Activated CD4-positive, alpha-beta memory T cell treated with anti-CD3 and anti-CD28 coated beads for 36 hours (primary cell): ENCODE data around the gene EPHB1. TPM values are rescaled to one million over a fixed set of nuclear protein-coding genes. Genes with fewer than 3 reads are reported as not detected.
"Not testable (repeated sequence)": the region's sequence is repeated elsewhere in the genome, so short reads cannot be mapped to it uniquely, and the experiment has no call there.

Source experiments
- CTCF ChIA-PET: fragments of 350-600 bp; sonication (Branson Sonifier 250); formaldehyde crosslinking; loops from one replicate; lab custom pipeline; 2021; ENCODE audit warnings: antibody characterized with exemption, inconsistent platforms; lab: Charles Lee
- POLR2A ChIA-PET: fragments of 350-600 bp; sonication (Branson Sonifier 250); formaldehyde crosslinking; loops from one replicate; lab custom pipeline; 2021; ENCODE audit warnings: antibody characterized with exemption; lab: Charles Lee
- DNase-seq: peaks from one replicate; pipeline ENCODE4 v3.0.0-alpha.2; 2020
- H3K27ac Mint-ChIP-seq: one replicate; pipeline ENCODE4 v1.8.0; 2021; ENCODE audit warnings: mixed read lengths
- H3K27me3 Mint-ChIP-seq: one replicate; pipeline ENCODE4 v1.8.0; 2021; ENCODE audit warnings: mixed read lengths
- H3K36me3 Mint-ChIP-seq: one replicate; pipeline ENCODE4 v1.8.0; 2021; ENCODE audit warnings: mixed read lengths
- H3K4me1 Mint-ChIP-seq: one replicate; pipeline ENCODE4 v1.8.0; 2021; ENCODE audit warnings: low read depth, mixed read lengths
- H3K4me3 Mint-ChIP-seq: one replicate; pipeline ENCODE4 v1.8.0; 2021; ENCODE audit warnings: mild to moderate bottlenecking, mixed read lengths
- H3K9me3 Mint-ChIP-seq: one replicate; pipeline ENCODE4 v1.8.0; 2021; ENCODE audit warnings: mixed read lengths
- intact Hi-C: fragments of 100-400 bp; cut with micrococcal nuclease; formaldehyde crosslinking; loops from one replicate; pipeline ENCODE4 v1.15.1; 2023
- total RNA-seq, 2 experiments: library from RNA; stranded (reverse); gene quantifications; one replicate each; pipeline ENCODE4 v1.2.3, GENCODE V29; 2021

EPHB1 gene
- total RNA-seq, 2 experiments from 2014 or later = 1.3 TPM

GRCh38 chr3:134952371-134952770 is 157.3 kb downstream of the EPHB1 start:
- no peaks in the 10 kb centered on the region for H3K27me3 Mint-ChIP-seq
- ChIA-PET POLR2A (no interaction called here), CTCF (no interaction called here)

GRCh38 chr3:134955874-134956273 is 160.8 kb downstream of the EPHB1 start:
- Mint-ChIP-seq H3K9me3 (no peaks in the 10 kb centered on the region), H3K36me3 (no peaks in the 10 kb centered on the region), H3K4me3 (no peak overlapping the region), H3K4me1 (no peaks in the 10 kb centered on the region), H3K27ac (no peak overlapping the region), H3K27me3 (no peaks in the 10 kb centered on the region)
- POLR2A ChIA-PET = no interaction called here
- intact Hi-C loops = no loop called here
- CTCF ChIA-PET = no interaction called here
- DNase-seq = no peak

More at GRCh38 chr3:134952371-134952770, 157.3 kb downstream of the EPHB1 start:
- Mint-ChIP-seq H3K4me1 (no peaks in the 10 kb centered on the region), H3K9me3 (no peaks in the 10 kb centered on the region), H3K27ac (no peak overlapping the region), H3K4me3 (no peak overlapping the region), H3K36me3 (no peaks in the 10 kb centered on the region)
- DNase-seq = no peak
- intact Hi-C loops = no loop called here

GRCh38 chr3:134956395-134956794 is 161.3 kb downstream of the EPHB1 start:
- CTCF ChIA-PET = no interaction called here
- POLR2A ChIA-PET = no interaction called here
- Mint-ChIP-seq H3K4me1 (no peaks in the 10 kb centered on the region), H3K27ac (no peak overlapping the region), H3K4me3 (no peak overlapping the region), H3K27me3 (no peaks in the 10 kb centered on the region), H3K36me3 (no peaks in the 10 kb centered on the region), H3K9me3 (no peaks in the 10 kb centered on the region)
- intact Hi-C loops = no loop called here
- DNase-seq = no peak

- H3K36me3 Mint-ChIP-seq = no peaks in the 10 kb centered on the region
- POLR2A ChIA-PET = no interaction called here
- no peak for DNase-seq
- H3K4me1 Mint-ChIP-seq = no peaks in the 10 kb centered on the region
- H3K4me3 Mint-ChIP-seq = no peak overlapping the region
- H3K27ac Mint-ChIP-seq = no peak overlapping the region
- H3K9me3 Mint-ChIP-seq = no peaks in the 10 kb centered on the region
- CTCF ChIA-PET = no interaction called here
- intact Hi-C loops = no loop called here
- H3K27me3 Mint-ChIP-seq = no peaks in the 10 kb centered on the region
Observed at GRCh38 chr3:134956844-134957243, 161.8 kb downstream of the EPHB1 start.

GRCh38 chr3:134959516-134959915 is 164.5 kb downstream of the EPHB1 start:
- H3K27ac Mint-ChIP-seq = no peak overlapping the region

GRCh38 chr3:134964226-134964625 is 169.2 kb downstream of the EPHB1 start:
- H3K4me1 Mint-ChIP-seq = no peaks in the 10 kb centered on the region
- H3K27ac Mint-ChIP-seq = no peak overlapping the region
- no peaks in the 10 kb centered on the region for H3K36me3 Mint-ChIP-seq
- CTCF ChIA-PET = no interaction called here
- H3K9me3 Mint-ChIP-seq = peaks cover 2% of the 10 kb centered on the region
- H3K4me3 Mint-ChIP-seq = no peak overlapping the region
- H3K27me3 Mint-ChIP-seq = no peaks in the 10 kb centered on the region
- no peak for DNase-seq
- intact Hi-C loops = no loop called here
- POLR2A ChIA-PET = no interaction called here

More at GRCh38 chr3:134959516-134959915, 164.5 kb downstream of the EPHB1 start:
- Mint-ChIP-seq H3K36me3 (no peaks in the 10 kb centered on the region), H3K27me3 (no peaks in the 10 kb centered on the region), H3K9me3 (no peaks in the 10 kb centered on the region), H3K4me1 (no peaks in the 10 kb centered on the region), H3K4me3 (no peak overlapping the region)
- DNase-seq = no peak
- ChIA-PET POLR2A (no interaction called here), CTCF (no interaction called here)
- intact Hi-C loops = no loop called here

GRCh38 chr3:134965865-134966481 is 170.9 kb downstream of the EPHB1 start:
- H3K4me1 Mint-ChIP-seq = no peaks in the 10 kb centered on the region
- H3K27ac Mint-ChIP-seq = no peak overlapping the region
- intact Hi-C loops = no loop called here
- no peaks in the 10 kb centered on the region for H3K27me3 Mint-ChIP-seq
- CTCF ChIA-PET = no interaction called here
- no peak for DNase-seq
- peaks cover 2% of the 10 kb centered on the region for H3K9me3 Mint-ChIP-seq
- H3K4me3 Mint-ChIP-seq = no peak overlapping the region
- no peaks in the 10 kb centered on the region for H3K36me3 Mint-ChIP-seq
- POLR2A ChIA-PET = no interaction called here

- CTCF ChIA-PET = interaction anchor here (1.0 kb wide), 1 partner anchor 13 kb away, joined by 3 read pairs; no protein-coding TSS in a partner anchor
- Mint-ChIP-seq H3K4me1 (no peaks in the 10 kb centered on the region), H3K4me3 (no peak overlapping the region), H3K36me3 (no peaks in the 10 kb centered on the region), H3K27me3 (peaks cover 2% of the 10 kb centered on the region), H3K9me3 (peaks cover 2% of the 10 kb centered on the region), H3K27ac (no peak overlapping the region)
- DNase-seq = no peak
- intact Hi-C loops = loop anchor here (10.0 kb wide), 1 partner anchor 176 kb away; the partner anchor contains the start of gene EPHB1
- POLR2A ChIA-PET = no interaction called here
Observed at GRCh38 chr3:134970895-134971294, 175.8 kb downstream of the EPHB1 start.

GRCh38 chr3:134971306-134971705 is 176.2 kb downstream of the EPHB1 start:
- ChIA-PET POLR2A (no interaction called here), CTCF (interaction anchor here (1.0 kb wide), 1 partner anchor 13 kb away, joined by 3 read pairs; no protein-coding TSS in a partner anchor)
- H3K4me1 Mint-ChIP-seq = no peaks in the 10 kb centered on the region
- H3K4me3 Mint-ChIP-seq = no peak overlapping the region
- DNase-seq = no peak
- H3K36me3 Mint-ChIP-seq = no peaks in the 10 kb centered on the region
- H3K9me3 Mint-ChIP-seq = peaks cover 2% of the 10 kb centered on the region
- peaks cover 2% of the 10 kb centered on the region for H3K27me3 Mint-ChIP-seq
- intact Hi-C loops = loop anchor here (10.0 kb wide), 1 partner anchor 177 kb away; the partner anchor contains the start of gene EPHB1
- H3K27ac Mint-ChIP-seq = no peak overlapping the region

GRCh38 chr3:134971907-134972306 is 176.8 kb downstream of the EPHB1 start:
- H3K27me3 Mint-ChIP-seq, H3K27ac Mint-ChIP-seq, H3K4me3 Mint-ChIP-seq, H3K36me3 Mint-ChIP-seq, H3K4me1 Mint-ChIP-seq, H3K9me3 Mint-ChIP-seq, CTCF ChIA-PET, DNase-seq, POLR2A ChIA-PET: not testable (repeated sequence)
- intact Hi-C loops = loop anchor here (10.0 kb wide), 1 partner anchor 177 kb away; the partner anchor contains the start of gene EPHB1

- intact Hi-C loops = loop anchor here (10.0 kb wide), 1 partner anchor 178 kb away; the partner anchor contains the start of gene EPHB1
- DNase-seq = no peak
- CTCF ChIA-PET = no interaction called here
- POLR2A ChIA-PET = no interaction called here
- Mint-ChIP-seq H3K4me1 (no peaks in the 10 kb centered on the region), H3K27ac (no peak overlapping the region), H3K27me3 (peaks cover 2% of the 10 kb centered on the region), H3K9me3 (peaks cover 2% of the 10 kb centered on the region), H3K4me3 (no peak overlapping the region), H3K36me3 (no peaks in the 10 kb centered on the region)
Observed at GRCh38 chr3:134972836-134973455, 177.9 kb downstream of the EPHB1 start.

- no peaks in the 10 kb centered on the region for H3K36me3 Mint-ChIP-seq
- ChIA-PET POLR2A (no interaction called here), CTCF (no interaction called here)
- H3K9me3 Mint-ChIP-seq = no peaks in the 10 kb centered on the region
- intact Hi-C loops = loop anchor here (10.0 kb wide), 1 partner anchor 180 kb away; the partner anchor contains the start of gene EPHB1
- DNase-seq = no peak
- H3K4me1 Mint-ChIP-seq = no peaks in the 10 kb centered on the region
- H3K4me3 Mint-ChIP-seq = no peak overlapping the region
- peaks cover 4% of the 10 kb centered on the region for H3K27me3 Mint-ChIP-seq
- H3K27ac Mint-ChIP-seq = no peak overlapping the region
Observed at GRCh38 chr3:134974624-134975023, 179.6 kb downstream of the EPHB1 start.
